Stimulated activated CD8-positive, alpha-beta memory T cell treated with anti-CD3 and anti-CD28 coated beads, Interleukin-7, amount 100 ng/mL, for 48 hours (primary cell): ENCODE measurements around the gene TMEM39B.
"Not testable (repeated sequence)": the region's sequence is repeated elsewhere in the genome, so short reads cannot be mapped to it uniquely, and the experiment has no call there.

ENCODE experiments used
- DNase-seq, 2 donors: peaks; one replicate each; pipeline ENCODE4 v3.0.0-alpha.2; 2020; ENCODE audit warnings: low read depth in 1 of 2; ENCODE audit errors: extremely low read depth in 1 of 2

The TMEM39B gene

GRCh38 chr1:32072622-32073298 lies at the start of gene TMEM39B:
TSS of gene TMEM39B (plus strand) at chr1:32072939. CDS start at chr1:32073048, 109 bp downstream.
- DNase-seq, result peak; percentile 88 to 90

DNA sequence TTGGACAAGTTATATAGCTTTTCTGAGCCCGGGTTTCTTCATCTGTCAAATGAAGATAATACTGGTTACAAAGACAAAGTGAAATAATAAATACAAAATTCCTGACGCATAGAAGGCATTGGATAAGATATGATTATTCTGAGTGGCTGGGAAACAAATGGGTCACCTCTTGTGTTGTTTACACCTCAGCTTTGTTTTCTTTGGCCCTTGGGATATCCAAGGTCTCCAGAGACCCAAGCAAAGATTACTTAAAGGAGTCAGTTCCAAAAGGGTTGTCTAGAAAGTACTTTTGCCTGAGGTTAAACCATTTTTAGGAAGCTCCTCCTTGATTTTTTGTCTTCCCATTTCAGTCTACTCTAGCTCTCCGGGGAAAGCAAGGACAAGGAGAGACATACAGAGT lies 49.4 kb upstream of the TMEM39B start:
- no peak for DNase-seq

DNA sequence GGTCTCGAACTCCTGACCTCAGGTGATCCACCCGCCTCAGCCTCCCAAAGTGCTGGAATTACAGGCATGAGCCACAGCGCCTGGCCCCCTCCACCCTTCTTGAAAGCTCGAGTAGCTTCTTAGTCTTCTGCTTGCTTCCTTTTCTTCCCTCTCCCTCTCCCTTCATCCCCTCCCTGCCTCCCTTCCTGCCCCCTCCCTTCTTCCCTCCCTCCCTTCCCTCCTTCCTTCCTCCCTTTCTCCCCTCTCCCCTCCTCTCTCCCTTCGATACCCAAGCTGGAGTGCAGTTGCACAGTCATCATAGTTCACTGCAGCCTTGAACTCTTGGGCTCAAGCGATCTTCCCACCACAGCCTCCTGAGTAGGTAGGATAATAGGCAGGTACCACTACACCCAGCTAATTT lies 47.2 kb upstream of the TMEM39B start:
- no peak for DNase-seq

DNA sequence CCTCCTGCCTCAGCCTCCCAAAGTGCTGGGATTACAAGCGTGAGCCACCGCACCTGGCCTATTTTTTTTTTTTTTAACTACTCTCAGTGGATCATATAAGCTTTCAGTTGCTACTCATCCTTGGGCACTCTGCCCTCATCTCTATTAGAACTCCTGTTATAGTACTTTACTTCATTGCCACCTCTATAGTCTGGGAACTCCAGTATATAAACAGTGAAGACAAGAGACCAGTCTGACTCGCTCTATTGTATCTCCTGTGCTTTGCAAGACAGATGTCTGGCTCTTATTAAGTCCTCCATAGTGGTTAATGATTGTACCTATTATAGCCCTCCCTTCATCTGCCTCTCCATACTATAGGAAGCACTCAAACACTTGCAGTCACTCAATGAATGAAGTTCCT lies 44.0 kb upstream of the TMEM39B start:
- DNase-seq, result no peak

DNA sequence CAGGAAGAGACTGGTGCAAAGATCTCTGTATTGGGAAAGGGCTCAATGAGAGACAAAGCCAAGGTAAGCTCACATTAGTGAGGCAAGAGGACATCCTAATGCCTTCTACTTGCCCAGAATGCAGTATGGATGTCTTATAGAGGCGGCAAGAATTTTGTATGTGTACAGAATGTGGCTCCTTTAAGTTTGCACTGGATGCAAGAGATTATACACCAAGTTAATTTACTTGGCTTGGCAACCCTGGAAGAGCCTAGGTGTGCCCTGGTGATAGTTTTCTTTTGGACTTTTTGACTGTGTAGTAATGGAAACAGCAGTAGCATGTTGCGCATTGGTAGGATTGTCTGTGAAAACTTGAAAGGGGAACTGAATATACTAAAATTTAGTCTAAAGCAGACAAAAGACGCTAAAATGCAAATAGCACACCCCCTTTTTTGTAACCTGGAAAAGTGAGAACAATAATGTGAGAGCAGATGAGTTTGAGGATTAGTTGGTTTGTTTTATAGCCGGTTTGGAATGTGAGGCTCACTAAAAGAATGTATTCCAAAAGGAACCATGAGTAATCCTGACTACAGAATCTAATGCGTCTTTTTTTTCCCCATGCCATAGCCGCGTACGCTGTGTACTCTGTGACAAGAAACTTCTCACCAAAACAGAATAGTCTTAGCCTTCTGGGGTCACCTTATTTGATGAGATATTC lies 41.0 kb upstream of the TMEM39B start:
- no peak for DNase-seq

DNA sequence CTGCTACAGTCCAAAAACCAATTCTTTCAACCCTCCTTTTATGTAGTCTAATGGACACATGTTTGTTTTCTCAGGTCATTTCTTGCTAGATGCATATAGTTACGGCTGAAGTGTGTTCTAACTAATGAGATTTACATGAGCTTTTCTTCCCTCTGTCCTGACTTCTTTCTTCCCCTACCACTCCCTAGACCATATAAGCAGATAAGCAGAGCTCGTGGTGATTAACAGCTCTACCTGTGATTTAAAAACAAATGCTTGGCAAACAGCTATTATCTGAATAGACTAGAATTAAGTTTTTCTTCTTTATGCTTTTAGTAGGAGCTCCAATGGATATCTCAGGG lies 40.5 kb upstream of the TMEM39B start:
- no peak for DNase-seq

DNA sequence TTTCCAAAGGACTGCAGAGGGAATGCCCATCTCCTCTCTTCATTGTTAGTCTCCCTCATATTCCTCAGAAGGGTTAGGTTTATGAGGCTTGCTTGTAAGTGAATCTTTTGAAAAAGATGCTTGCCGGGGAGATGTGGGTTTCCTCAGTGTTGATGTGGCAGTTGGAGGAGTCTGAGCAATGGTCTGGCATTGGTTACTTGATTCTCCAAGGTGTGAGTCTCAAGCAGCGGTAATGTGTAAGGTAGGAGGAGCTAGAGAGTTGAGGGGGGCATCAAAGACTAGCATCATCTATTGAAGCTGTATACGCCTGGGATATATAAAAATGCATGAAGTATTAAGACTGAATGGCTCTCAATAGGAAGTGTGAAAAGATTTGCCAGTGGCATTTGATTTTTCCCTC lies 37.6 kb upstream of the TMEM39B start:
- no peak for DNase-seq

GRCh38 chr1:32040711-32041110 lies 32.0 kb upstream of the TMEM39B start:
- DNase-seq, result no peak

DNA sequence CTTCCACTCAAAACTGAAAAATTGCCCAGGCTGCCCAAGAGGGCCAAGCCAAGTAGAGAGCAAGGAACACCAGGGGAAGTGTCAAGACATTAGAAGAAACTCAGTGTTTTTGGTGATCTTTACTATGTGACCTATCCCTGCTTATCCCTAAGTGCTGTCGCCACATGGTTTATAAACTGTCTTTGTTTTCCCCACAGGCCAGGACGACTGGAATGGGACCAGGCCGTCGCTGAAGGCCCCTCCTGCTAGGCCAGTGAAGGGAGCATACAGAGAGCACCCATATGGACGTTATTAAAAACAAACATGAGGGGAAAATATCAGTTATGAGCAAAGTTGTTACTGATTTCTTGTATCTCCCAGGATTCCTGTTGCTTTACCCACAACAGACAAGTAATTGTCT lies 30.4 kb upstream of the TMEM39B start:
- DNase-seq, result no peak

DNA sequence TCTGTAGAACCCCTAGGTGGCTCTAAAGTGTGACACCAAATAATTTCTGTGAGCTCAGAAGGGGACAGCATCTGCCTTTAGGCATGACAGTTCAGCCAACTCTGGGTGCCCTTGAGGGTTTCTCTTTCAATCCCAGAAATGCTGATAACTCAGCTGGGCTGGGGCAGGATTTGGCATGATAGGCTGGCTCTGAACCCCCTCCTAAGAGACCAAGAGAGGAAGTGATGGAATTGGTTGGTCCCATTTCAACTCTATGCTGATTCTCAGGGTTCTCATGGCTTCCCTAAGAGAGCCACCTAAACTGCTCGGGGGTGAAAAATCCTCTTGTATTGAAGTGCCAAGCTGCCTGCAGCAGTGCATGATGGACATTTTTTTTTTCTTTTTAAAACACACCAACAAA lies 28.5 kb upstream of the TMEM39B start:
- DNase-seq, result no peak

GRCh38 chr1:32045772-32046171 lies 27.0 kb upstream of the TMEM39B start:
- DNase-seq, result no peak

- no peak for DNase-seq
These were observed 25.0 kb upstream of the TMEM39B start for GRCh38 chr1:32047701-32048100.

DNA sequence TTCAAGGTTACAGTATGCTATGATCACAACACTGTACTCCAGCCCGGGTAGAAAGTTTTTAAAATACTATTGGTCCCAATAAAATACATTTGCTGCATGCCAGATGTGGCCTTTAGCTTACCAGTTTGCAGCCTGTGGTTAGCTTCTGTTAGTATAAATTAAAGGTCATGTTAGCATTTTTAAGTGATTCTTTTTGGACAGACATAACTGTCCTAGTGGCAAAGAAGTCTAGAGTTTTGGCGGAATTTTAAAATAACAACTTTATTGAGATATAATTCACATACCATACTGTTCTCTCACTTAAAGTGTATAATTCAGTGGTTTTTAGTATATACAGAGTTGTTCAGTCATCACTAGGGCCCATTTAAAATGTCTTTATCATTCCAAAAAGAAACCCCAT lies 24.3 kb upstream of the TMEM39B start:
- DNase-seq, result no peak

DNA sequence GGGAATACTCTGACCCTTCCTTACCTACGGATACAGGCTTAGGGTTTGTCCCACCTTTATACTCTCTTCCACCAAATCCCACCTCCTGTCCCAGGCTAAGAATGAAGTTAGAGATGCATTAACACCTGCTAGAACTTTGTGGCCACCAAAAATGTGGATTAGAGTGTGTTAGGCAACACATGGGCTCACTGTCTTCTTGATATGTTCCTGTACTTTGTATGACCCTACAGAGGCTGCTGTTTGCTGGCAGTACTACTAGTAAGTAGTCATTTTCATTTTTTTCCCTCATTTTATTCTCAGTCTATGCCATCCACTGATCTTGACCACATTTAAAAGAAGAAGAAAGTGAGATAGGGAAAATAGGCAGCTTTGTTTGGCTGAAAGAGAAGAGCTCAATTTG lies 21.0 kb upstream of the TMEM39B start:
- DNase-seq, result no peak

GRCh38 chr1:32052887-32053286 lies 19.9 kb upstream of the TMEM39B start:
- DNase-seq, result no peak

DNA sequence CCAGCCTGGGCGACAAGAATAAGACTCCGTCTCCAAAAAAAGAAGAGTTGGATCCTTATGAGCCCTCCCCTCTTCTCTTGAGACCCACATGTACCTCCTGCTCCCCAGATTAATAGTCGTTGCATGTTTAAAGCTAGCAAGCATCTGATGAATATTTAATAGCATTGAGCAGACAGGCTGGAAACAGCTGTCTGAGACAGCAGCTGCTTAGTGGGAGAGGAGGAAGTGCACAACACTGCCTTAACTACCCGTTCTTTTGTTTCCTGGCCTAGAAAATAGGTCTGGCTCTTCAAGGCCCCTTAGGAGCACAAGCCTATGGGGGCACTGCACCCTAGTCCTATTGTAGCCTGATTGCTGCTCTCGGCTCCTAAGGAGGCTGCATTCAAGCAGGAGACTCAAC lies 17.3 kb upstream of the TMEM39B start:
- no peak for DNase-seq

GRCh38 chr1:32056598-32056997 lies 16.1 kb upstream of the TMEM39B start:
- no peak for DNase-seq

DNA sequence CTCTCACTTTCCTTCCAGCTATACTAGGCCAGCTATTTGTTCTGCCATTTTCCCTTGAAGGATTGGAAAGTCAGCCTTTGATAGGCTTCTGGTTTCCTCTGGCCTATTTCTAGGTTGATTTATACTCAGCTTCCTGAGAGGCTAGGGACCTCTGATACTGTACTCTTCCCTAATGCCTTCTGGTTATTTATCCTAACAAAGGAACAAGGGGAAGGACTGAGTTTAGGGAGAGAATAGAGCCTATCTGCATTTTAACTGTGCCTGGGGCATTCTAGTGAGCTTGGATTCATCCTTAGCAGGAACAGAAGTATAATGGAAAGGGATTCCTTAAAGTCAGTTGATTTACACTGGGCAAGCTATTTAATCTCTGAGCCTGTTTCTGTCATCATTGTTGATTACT lies 11.8 kb upstream of the TMEM39B start:
- DNase-seq, result no peak

- no peak for DNase-seq
These were observed 9.9 kb upstream of the TMEM39B start for GRCh38 chr1:32062867-32063230.

DNA sequence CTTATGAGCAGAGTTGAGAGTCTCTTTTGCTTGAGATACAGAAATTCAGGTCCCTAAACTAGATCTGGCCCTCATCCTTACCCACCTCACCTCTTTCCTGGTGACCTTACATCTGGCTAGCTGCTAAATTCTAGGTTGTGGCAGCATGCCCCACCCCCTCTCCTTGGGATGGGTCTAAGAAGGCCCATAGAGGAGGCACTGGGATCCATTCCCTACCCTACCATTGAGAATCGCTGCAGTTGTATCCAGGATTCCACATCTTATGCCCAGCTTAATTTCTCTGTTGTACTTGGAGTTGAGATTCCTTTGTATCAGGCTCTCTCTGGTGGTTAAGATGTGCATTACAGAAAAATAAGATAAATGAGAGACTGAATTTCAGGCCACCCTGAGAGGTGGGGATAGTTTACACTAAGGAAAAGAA lies 9.5 kb upstream of the TMEM39B start:
- no peak for DNase-seq

- DNase-seq, result not testable (repeated sequence)
These were observed 6.9 kb upstream of the TMEM39B start for GRCh38 chr1:32065613-32066488.

DNA sequence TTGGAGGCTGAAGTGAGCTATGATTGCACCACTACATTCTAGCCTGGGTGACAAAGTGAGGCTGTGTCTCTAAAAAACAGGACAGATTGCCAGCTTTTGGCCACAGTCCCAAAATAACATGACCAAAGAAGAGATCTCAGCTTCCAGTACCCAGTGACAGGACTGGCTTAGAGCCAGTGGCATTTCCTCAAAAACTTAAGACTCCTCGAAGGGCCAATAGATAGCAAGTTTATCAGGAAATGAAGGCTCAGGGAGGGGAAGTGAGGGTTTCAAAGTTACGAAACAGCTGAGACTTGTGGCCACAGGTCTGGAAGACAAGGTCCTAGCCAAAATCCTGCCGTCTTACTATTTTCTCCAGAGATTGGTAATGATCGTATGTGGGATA lies 6.3 kb upstream of the TMEM39B start:
- no peak for DNase-seq
